CD4-positive, alpha-beta T cell treated with Interleukin-4 for 1 hour (primary cell): Measurements from ENCODE around the gene MRPL40.

Experiments used
- DNase-seq, 2 donors: peaks; one replicate each; pipeline ENCODE4 v3.0.0-alpha.2; 2020 to 2022

Gene MRPL40

DNA sequence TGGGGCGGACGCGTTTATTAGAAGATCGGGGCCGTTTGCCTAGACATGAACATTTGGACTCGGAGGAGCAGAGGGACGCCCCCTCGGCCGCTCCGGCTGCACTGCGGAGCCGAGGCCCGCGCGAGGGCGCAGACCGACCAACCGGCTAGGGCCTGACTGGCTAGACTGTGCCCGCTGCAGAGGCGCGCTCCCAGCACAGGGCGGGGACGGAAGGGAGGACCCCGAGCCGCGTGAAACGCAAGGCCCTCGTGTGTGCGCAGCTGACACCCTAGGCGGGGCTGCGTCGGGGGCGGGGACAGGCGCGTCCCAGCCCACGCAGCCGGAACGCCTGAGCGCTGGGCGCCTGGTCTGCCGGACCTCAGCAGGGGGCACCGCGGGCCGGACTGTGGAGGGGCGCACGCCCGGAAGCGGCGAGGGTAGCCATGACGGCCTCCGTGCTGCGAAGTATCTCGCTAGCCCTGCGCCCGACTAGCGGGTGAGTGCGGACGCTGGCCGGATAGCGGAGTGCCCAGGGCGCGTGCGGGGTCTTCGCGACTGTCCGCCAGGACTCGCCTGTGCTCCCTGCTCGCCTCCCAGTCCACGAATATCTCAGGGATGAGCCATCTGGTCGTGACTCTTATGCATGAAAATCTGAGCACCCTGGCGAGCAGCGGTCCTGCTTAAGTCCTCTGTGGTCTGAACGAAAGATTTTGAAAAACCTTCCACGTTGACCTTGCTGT, at the start of gene MRPL40:
Gene MRPL40 (plus strand): TSS at position 413 of the 719 bp plus-strand sequence. CDS start 10 bp downstream, at position 423.
- DNase-seq = peak; percentile 90

- DNase-seq = no peak
These were observed 49.1 kb upstream of the MRPL40 start for GRCh38 chr22:19383292-19383691.

GRCh38 chr22:19385221-19385906, 47.0 kb upstream of the MRPL40 start:
- no peak for DNase-seq

DNA sequence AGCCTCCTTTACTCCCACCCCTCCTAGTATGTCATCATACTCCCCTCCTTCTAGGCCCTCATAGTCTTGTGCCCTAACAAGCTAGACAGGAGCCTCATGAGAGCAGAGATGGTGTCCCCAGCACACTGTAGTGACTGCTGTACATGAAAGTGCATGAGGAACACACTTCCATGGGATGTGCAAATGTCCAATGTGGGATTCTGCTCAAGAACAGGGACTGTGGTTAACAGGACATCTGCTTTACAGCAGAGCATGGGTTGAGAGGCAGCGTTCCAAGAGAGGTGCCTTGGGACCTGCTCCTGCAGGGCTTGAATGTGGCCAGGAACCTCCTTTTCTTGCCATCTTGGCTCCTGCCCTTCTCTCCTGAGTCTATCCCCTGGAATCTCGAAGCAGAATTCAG, 46.1 kb upstream of the MRPL40 start:
- no peak for DNase-seq

- no peak for DNase-seq
These were observed 45.3 kb upstream of the MRPL40 start for GRCh38 chr22:19387038-19387437.

DNA sequence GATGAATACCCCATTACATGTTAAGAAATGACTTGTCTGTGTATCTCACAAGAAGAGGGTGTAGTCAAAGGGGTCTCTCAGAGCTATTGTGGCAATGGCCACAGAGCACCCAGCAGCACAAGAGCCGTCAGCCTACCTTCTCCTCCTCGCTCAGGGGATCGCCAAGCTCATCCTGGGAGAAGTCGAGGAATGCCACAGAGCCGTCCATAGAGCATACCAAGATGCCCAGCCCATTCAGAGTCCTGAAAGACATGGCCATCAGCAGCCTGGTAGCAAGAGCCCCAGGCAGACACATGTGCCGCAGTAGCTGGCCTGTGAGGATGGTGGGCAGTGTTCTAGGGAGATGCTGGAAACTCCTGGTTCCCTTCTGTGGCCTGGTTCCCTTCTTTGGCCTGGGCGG, 44.8 kb upstream of the MRPL40 start:
- no peak for DNase-seq

- DNase-seq = no peak
These were observed 38.6 kb upstream of the MRPL40 start for GRCh38 chr22:19393704-19394103.

- DNase-seq = no peak
These were observed 37.9 kb upstream of the MRPL40 start for GRCh38 chr22:19394274-19395050.

GRCh38 chr22:19395276-19395675, 37.1 kb upstream of the MRPL40 start:
- no peak for DNase-seq

- DNase-seq = no peak
These were observed 35.8 kb upstream of the MRPL40 start for GRCh38 chr22:19396561-19396933.

DNA sequence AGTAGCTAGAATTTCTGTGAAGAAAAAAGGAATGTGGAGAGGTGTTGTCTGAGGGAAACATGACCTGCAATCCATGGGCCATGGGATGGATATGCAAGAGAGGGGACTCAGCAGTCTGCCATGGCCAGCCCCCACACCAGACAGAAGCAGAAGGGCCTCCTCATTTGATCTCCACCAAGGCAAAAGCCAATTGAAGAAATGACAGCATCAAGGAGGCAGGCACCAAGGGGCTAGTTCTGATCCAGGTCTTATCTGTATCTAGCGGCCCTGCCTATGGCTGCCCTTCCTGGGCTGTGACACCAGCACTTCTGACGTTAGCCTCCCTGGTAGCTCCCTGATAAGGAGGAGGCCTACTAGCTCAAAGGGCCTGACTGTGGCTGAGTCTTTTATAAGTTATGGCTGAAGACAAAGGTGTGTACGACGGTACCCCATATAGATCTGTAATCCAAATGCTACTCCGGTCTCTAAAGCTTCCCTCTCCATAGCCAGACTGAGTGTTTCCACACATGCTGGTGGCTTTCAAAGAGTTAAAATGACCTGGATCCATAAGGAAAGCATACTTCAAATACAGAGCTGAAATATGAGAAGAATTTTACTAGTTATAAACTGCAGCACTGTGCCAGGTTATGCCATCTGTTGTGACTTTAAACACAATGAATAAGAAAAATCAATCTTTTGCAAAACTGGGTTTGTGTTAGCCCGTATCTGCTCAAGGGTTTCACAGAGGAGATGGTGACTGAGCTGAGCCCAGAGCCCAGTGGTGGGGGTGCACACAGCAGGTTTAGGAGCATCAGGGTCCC, 35.2 kb upstream of the MRPL40 start:
- no peak for DNase-seq

GRCh38 chr22:19397734-19398104, 34.6 kb upstream of the MRPL40 start:
- DNase-seq = no peak

DNA sequence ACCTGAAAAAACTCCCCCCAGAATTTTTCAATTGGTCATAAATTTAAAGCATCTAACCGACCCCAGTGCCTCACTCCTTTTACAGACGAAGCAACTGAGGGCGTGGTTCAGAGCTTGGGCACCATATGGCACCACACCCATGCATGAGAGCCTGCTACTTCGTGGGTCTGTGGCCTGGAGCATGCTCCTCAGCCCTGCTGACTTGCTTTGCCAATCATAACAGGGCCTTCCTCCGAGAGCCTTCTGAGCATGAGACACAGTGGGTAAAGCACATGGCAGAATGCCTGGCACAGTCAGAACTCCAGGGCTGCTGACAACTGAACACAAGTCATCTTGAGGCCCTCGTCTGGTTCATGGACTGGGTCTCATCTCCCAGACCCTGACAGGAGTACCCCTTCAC, 34.1 kb upstream of the MRPL40 start:
- DNase-seq = no peak

GRCh38 chr22:19398652-19399051, 33.7 kb upstream of the MRPL40 start:
- DNase-seq = no peak

DNA sequence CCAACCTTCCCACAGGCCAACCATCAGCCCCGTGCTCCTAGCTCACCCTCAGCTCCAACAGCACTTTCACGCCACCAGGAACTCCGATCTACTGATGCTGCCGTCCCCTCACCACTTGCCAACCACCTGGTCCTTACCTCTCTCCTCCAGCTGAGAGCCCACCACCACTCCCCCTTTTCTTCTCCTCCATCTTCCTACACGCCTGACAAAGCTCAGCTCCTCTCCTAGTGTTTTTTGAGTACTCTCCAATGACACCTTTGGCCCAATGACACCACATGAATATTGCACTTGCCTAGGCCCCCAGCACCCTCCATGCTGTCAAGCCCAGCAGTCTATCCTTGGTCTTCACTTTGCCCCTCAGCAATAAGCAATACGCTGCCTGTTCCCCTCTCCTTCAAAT, 31.5 kb upstream of the MRPL40 start:
- no peak for DNase-seq

DNA sequence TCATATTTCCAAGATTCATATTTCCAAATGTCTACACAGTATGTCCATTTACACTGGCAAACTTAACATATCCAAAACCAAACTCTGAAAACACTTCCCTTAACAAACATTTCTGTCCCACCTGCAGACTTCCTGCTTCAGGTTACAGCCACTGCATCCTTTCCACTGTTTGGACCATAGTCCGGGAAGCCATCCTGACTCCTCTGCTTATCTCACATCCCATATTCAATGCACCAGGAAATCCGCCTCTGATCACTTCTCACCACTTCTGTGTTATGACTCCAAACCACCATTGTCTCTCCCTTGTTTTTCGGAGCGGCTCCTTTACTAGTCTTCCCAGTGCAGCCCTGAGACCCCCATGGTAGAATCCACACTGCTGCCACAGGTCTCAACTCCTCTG, 30.9 kb upstream of the MRPL40 start:
- no peak for DNase-seq

GRCh38 chr22:19402642-19403191, 29.6 kb upstream of the MRPL40 start:
- no peak for DNase-seq

GRCh38 chr22:19404676-19405075, 27.7 kb upstream of the MRPL40 start:
- DNase-seq = no peak

- DNase-seq = no peak
These were observed 27.2 kb upstream of the MRPL40 start for GRCh38 chr22:19405133-19405532.

DNA sequence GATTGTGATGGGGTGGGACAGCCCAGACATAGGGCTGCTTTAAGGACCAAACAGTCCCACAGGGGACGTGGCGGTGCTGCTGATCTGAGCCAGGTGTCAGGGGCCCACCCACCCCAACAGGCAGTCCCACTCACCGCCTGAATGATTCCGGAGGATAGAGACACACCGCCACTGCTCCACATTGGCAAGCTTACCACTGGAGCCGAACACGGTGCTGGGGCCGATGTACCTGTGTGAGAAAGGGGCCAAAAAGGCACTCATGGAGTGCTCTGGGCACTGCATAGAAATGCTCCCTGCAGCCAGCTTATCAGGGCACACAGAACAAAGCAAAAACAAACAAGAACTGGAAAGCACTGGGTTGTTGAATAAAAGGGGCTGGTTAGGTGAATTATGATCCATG, 26.7 kb upstream of the MRPL40 start:
- DNase-seq = no peak

DNA sequence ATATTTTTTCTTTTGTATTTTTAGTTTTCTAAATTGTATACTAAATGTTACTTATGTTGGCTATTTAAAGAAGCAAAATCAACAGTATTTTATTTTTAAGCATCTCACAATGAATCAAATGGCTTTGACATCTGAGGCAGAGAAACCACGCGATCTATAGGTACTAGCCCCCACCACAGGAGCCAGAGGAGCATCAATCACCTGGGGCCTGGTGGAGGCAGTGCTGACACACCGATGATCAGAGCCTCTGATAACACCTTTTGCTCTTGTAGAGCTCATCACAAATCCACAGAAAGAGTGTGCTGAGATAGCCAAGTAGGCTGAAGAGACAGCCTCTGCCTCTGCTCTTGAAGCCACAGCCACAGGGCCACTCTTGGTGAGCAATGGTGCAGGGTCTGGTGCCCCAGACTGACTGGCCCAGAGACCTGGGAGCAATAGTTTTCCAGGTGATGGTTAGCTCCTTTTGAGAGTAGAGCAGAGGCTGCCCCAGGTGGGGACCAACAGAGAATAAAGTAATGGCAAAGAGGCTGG, 26.0 kb upstream of the MRPL40 start:
- DNase-seq = no peak

DNA sequence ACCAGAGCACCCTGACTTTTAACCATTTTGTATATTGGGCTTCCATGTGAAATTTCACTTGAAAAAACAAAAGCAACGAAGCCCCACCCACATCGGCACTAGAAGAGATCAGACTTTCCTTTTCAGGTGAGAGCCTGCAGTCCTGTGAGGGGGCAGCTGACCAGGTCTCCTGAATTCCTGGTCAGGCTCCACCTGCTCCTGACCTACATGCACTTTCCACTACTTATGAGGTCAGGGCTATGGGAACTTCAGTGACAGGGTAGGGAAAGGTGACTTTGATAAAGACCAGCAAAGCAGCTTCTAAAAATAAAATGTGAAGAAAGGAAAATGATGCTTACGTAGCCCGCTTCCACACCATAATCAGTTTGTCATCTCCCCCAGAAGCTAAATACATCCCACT, 25.5 kb upstream of the MRPL40 start:
- DNase-seq = no peak
